ENCODE measurements around the gene COL6A2.

The COL6A2 gene

GRCh38 chr21:46116189-46116775 lies 18.4 kb downstream of the COL6A2 start:
- DNase-seq: no peak

GRCh38 chr21:46116776-46117585 lies 19.1 kb downstream of the COL6A2 start:
- DNase-seq: no peak

- DNase-seq: no peak
These were observed 19.8 kb downstream of the COL6A2 start for GRCh38 chr21:46117586-46118315.

DNA sequence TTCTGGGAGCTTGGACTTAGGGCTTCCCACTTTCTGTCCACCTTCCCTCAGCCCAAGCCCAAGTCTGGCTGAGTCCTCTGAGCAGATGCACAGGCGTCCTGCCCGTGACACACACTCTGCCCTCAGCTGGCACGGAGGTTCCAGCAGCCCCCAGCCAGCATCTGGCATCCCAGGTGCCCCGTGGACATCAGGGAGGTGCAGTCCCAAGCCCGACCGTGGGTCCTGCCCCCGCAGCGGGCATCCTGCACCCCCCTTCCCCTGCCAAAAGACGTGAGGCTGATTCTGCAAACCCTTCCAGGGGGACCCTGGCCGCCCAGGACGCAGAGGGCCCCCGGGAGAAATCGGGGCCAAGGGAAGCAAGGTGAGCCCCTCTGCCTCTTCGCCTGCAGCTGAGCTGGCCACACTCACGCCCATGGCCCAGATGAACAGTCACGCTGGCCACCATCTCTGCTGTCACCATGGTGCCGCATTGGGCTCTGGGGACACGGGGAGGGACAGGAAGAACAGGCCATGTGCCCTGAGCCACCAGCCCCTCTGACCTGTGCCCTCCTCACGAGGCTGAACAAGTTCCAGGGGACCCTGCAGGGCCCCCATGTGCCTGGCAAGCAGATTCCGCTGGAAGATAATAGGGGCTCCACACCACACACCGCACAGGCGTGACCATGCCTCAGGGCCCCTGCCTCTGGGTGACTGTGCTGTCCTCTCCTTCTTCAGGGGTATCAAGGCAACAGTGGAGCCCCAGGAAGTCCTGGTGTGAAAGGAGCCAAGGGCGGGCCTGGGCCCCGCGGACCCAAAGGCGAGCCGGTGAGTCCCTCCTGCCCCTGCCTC lies 20.6 kb downstream of the COL6A2 start:
- DNase-seq: no peak

GRCh38 chr21:46119144-46119636 lies 21.3 kb downstream of the COL6A2 start:
- DNase-seq: no peak

DNA sequence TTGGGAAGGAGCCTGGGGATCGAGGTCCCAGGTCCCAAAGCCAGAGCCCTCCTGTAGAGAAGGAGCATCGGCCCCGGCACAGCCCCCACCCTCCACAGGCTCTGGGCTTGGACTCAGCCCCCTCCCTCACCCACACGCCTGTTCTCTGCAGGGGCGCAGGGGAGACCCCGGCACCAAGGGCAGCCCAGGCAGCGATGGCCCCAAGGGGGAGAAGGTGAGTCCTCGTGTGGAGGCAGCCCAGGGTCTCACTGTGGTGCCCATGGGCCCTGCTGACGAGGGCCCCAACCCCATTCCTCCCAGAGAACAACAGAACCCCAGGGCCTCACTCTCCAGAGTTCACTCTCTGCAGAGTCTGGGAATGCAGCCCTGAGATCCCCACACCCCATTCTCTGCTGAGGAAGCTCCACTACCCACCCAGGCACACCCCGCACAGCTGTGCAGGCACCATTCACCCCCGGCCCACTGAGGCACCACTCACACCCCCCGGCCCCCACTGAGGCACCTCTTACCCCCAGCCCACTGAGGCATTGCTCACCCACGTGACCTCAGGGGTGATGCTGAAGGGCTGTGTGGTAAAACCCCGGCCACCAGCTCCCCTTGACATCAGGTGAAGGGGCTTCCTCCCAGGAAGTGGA lies 21.8 kb downstream of the COL6A2 start:
- DNase-seq: no peak

DNA sequence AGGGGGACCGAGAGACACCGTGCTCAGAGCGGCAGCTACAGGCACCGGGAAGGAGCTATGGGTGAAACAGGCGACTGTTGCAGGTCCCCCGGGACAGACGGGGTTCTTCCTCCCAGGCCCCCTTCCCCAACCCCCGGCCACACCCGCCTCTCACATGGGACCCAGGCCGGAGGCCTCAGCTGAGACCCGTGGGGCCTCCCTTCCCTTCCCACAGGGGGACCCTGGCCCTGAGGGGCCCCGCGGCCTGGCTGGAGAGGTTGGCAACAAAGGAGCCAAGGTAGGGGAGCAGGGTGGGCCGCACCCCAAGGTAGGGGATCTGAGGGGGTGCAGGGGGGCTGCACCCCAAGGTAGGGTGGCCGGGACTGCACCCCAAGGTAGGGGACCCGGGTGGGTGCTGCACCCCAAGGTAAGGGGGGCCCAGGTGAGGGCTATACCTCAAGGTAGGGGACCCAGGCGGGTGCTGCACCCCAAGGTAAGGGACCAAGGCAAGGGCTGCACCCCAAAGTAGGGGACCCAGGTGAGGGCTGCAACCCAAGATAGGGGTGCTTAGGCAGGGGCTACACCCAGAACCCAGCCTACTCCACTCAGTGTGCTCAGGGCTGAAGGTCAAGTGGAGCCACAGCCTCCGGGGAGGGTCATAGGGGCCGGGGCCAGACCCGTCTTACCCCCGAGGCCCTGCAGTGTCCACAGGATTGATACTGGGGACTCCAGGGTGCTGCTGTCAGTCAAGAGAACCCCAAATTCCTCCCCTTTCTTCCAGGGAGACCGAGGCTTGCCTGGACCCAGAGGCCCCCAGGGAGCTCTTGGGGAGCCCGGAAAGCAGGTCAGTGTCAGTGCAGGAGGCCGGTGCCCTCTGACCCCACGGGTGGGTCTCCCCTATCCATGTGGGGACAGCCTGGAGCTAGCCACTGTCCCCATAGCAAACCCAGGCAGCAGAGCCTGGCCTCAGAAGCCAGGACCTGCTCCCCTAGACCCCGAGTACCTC lies 22.7 kb downstream of the COL6A2 start:
- no peak for DNase-seq

- no peak for DNase-seq
These were observed 23.6 kb downstream of the COL6A2 start for GRCh38 chr21:46121286-46122221.

GRCh38 chr21:46122237-46122671 lies 24.3 kb downstream of the COL6A2 start:
- DNase-seq: no peak

DNA sequence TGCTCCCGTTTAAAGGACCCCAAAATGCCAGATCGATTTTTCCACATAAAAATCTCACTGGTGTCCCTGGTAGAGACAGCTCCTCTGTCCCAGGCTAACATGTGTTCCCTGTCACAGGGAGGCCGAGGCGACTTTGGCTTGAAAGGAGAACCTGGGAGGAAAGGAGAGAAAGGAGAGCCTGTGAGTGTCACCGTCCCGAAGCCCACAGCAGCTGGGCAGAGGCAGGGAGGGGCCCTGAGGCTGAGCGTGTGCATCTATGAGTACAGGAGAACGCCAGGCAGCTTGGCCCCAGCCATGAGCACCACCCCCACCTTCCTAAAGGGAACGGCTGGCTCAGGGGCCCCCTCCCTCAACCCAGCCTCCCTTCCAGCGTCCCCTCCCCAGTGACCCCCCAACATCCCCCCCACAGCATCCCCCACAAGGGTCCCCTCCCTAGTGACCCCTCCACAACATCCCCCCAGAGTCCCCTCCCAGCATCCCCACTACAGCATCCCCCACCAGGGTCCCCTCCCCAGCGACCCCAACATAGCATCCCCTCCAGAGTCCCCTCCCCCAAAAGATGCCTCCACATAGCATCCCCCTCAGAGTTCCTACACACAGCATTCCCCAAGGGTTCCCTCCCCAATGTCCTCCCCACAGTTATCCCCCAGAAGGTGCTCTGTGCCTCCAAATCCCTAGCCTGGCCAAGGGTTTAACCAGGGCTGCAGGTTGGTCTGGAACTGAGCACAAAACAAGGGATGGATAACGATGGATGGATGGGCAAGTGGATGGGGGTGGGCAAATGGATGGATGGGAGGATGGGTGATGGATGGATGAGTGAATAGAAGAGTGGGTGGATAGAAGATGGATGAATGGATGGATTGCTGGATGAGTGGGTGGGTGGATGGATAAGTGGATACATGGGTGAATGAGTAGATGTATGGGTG lies 25.1 kb downstream of the COL6A2 start:
- no peak for DNase-seq

GRCh38 chr21:46124083-46124925 lies 26.4 kb downstream of the COL6A2 start:
- no peak for DNase-seq

DNA sequence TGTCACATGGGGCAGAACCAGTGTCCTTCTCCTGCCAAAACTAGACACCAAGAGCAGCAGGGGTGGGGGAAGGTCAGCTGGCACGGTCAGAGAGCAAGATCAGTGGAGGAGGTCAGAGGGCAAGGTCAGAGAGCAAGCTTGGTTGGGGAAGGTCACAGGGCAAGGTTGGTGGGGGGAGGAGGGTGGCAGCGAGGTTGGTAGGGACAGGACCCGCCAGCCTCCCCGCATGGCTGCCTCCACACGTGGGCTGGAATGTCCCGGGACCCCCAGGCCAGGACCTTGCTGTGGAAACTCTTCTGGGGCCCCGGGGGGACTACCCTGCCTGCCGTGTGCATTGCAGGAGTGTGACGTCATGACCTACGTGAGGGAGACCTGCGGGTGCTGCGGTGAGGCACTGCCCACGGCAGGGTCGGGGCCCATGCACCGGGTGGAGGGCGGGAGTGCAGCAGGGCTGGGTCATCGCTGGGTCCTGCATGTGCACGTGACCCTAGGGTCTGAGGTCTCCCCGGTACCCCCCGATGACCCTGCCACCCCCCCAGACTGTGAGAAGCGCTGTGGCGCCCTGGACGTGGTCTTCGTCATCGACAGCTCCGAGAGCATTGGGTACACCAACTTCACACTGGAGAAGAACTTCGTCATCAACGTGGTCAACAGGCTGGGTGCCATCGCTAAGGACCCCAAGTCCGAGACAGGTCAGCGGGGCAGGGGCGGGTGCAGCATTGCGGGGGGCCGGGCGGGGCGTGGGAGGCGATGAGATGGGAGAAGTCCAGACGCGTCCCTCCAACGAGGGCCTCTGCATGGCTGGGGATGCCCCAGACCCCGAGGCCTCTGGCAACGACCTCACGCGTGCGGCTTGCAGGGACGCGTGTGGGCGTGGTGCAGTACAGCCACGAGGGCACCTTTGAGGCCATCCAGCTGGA lies 27.3 kb downstream of the COL6A2 start:
- no peak for DNase-seq

DNA sequence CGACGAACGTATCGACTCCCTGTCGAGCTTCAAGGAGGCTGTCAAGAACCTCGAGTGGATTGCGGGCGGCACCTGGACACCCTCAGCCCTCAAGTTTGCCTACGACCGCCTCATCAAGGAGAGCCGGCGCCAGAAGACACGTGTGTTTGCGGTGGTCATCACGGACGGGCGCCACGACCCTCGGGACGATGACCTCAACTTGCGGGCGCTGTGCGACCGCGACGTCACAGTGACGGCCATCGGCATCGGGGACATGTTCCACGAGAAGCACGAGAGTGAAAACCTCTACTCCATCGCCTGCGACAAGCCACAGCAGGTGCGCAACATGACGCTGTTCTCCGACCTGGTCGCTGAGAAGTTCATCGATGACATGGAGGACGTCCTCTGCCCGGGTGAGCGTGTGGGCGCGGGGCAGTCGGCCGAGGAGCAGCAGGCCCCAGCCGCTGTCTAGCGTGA lies 28.0 kb downstream of the COL6A2 start:
- no peak for DNase-seq

DNA sequence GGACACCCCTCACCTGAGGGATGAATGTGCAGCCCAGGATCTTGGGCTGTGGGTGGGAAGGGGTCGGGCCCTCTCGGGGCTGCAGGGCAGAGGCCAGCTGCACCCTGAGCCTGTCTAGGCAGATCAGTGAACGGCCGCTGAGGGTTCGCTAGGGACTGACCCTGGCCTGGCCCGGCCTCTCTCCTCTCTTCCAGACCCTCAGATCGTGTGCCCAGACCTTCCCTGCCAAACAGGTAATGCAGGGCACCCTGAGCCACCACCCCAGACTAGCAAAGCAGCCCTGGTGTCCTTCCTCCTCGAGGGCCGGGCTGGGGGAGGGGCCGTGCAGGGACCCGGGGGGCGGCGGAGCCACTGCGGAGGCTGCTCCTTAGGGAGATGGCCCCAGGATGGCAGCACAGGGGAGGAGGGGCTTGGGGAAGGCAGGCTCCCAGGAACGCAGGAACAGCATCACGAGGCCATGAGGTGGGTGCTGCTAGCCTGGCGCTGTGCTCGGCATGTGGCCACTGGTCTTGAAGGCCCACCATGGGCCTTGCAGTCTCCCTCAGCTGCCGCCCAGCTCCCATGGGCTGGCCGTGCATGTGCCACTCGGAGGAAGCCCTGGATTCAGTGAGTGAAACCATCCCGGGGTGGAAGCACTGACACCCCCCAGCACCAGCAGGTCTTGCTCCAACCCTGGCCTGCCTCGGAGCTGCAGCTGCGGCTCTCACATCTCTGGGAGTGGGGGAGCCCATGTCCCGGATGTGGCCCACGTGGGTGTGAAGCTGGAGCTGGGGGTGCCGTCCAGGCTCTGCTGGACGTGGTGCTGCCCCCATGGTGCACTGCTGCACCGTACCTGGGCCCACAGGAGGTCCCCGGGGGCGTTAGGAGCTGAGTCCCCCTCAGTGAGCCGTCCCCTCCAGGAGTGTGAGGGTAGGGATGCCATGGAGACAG lies 28.7 kb downstream of the COL6A2 start:
- DNase-seq: no peak
